Measurements from ENCODE around the gene NDUFAB1. TPM values are rescaled to one million over a fixed set of nuclear protein-coding genes. Genes with fewer than 3 reads are reported as not detected.
"Not testable (repeated sequence)": the region's sequence is repeated elsewhere in the genome, so short reads cannot be mapped to it uniquely, and the experiment has no call there.

The NDUFAB1 gene
- total RNA-seq, 4 donors from 2014 or later: 29.0 to 88.9 (median 73.4) TPM

GRCh38 chr16:23594186-23594585 is 1.9 kb downstream of the NDUFAB1 start:
- H3K4me1 ChIP-seq: peaks cover 24% of the 10 kb centered on the region
- TF ChIP-seq CTCF (IDR thresholded peaks at IDR 0.05): no peak
- TF ChIP-seq EP300 (IDR thresholded peaks at IDR 0.05): no peak
- no peak for TF ChIP-seq POLR2A (IDR thresholded peaks at IDR 0.05)
- no peak for TF ChIP-seq POLR2AphosphoS5 (IDR thresholded peaks at IDR 0.05)
- no peaks in the 10 kb centered on the region for H3K9me3 ChIP-seq
- H3K36me3 ChIP-seq: peaks cover 38% of the 10 kb centered on the region
- H3K27ac ChIP-seq: no peak overlapping the region
- no peak for DNase-seq (ENCODE audit: low spot score in 2 of 2)
- WGBS: 99% methylated on average over 12 of the region's 12 CpGs
- no peak overlapping the region for H3K4me3 ChIP-seq
- H3K27me3 ChIP-seq: no peaks in the 10 kb centered on the region

GRCh38 chr16:23590181-23590580 is 5.9 kb downstream of the NDUFAB1 start:
- Histone ChIP-seq H3K4me1 (peaks cover 16% of the 10 kb centered on the region), H3K27ac (no peak overlapping the region), H3K4me3 (no peak overlapping the region), H3K36me3 (peaks cover 78% of the 10 kb centered on the region), H3K27me3 (no peaks in the 10 kb centered on the region), H3K9me3 (no peaks in the 10 kb centered on the region)
- TF ChIP-seq POLR2A (IDR thresholded peaks at IDR 0.05) (no peak), EP300 (IDR thresholded peaks at IDR 0.05) (no peak), CTCF (IDR thresholded peaks at IDR 0.05) (no peak)
- 100% methylated on average over 2 of the region's 3 CpGs for WGBS
- DNase-seq (ENCODE audit: low spot score in 2 of 2): no peak

- 75% methylated on average over 5 of the region's 5 CpGs for WGBS
- H3K4me1 ChIP-seq: no peaks in the 10 kb centered on the region
- no peak for TF ChIP-seq POLR2A (IDR thresholded peaks at IDR 0.05)
- no peak for TF ChIP-seq CTCF (IDR thresholded peaks at IDR 0.05)
- no peak for TF ChIP-seq EP300 (IDR thresholded peaks at IDR 0.05)
- no peak for TF ChIP-seq POLR2AphosphoS5 (IDR thresholded peaks at IDR 0.05)
- H3K36me3 ChIP-seq: peaks cover 90% of the 10 kb centered on the region
- H3K4me3 ChIP-seq: no peak overlapping the region
- no peaks in the 10 kb centered on the region for H3K9me3 ChIP-seq
- no peak overlapping the region for H3K27ac ChIP-seq
- H3K27me3 ChIP-seq: no peaks in the 10 kb centered on the region
- DNase-seq (ENCODE audit: low spot score in 2 of 2): no peak
These were observed 8.4 kb downstream of the NDUFAB1 start for GRCh38 chr16:23587726-23588125.

GRCh38 chr16:23584186-23585076 is 11.7 kb downstream of the NDUFAB1 start:
- Histone ChIP-seq H3K27me3 (no peaks in the 10 kb centered on the region), H3K36me3 (peaks cover 94% of the 10 kb centered on the region), H3K9me3 (no peaks in the 10 kb centered on the region), H3K4me3 (no peak overlapping the region), H3K27ac (no peak overlapping the region), H3K4me1 (no peaks in the 10 kb centered on the region)
- DNase-seq (ENCODE audit: low spot score in 2 of 2): no peak
- WGBS: 90% methylated on average over 12 of the region's 14 CpGs
- TF ChIP-seq CTCF (IDR thresholded peaks at IDR 0.05) (no peak), POLR2A (IDR thresholded peaks at IDR 0.05) (no peak), EP300 (IDR thresholded peaks at IDR 0.05) (no peak), POLR2AphosphoS5 (IDR thresholded peaks at IDR 0.05) (no peak)

GRCh38 chr16:23583271-23583670 is 12.8 kb downstream of the NDUFAB1 start:
- H3K36me3 ChIP-seq: peaks cover 83% of the 10 kb centered on the region
- WGBS: 100% methylated on average over 12 of the region's 30 CpGs
- DNase-seq (ENCODE audit: low spot score in 2 of 2); H3K4me3 ChIP-seq; H3K27ac ChIP-seq; H3K27me3 ChIP-seq; H3K9me3 ChIP-seq; H3K4me1 ChIP-seq: not testable (repeated sequence)
